ENCODE results near the gene MAZ. TPM values are rescaled to one million over a fixed set of nuclear protein-coding genes. Genes with fewer than 3 reads are reported as not detected.

Gene MAZ
- total and polyA plus RNA-seq, 2 of the 13 experiments (the other 11 are each of a cell fraction or from before 2014, with no cell fraction given): 203 to 277 TPM

DNA sequence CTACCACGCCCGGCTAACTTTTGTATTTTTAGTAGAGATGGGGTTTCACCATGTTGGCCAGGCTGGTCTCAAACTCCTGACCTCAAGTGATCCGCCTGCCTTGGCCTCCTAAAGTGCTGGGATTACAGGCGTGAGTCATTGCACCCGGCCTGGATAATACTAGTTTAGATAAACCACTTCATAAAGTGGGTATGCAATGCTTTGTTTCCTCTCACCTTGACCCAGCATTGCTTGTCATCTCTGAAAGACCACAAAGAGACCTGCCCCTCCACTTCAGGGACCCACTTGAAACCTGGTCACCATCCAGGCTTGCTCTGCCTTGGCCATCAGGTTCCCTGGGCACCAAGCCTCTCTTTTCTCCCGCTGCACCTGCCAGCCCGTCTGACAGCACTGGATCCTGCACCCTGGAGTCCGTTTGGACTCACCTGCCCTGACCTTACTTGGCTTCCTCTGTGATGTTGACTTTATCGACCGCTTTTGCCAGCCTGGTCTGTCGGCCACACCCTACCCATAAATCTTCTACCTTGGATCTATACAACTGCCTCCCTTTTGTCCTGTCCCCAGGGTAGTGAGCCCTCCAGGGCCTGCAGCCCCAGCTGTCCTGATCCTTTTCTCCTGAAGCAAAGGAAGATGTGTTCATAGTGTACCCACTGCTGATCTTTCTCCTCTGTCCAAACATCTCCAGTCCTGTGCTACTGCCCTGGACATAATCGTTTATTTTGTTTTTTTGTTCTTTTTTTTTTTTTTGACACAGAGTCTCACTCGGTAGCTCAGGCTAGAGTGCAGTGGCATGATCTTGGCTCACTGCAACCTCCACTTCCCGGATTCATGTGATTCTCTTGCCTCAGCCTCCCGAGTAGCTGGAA, 40.9 kb upstream of the MAZ start (continued):
- TF ChIP-seq FIP1L1 (IDR thresholded peaks at IDR 0.05; ENCODE audit: borderline replicate concordance, insufficient read depth, low read depth, low read length) (no peak), ZNF841 (CRISPR knock-in tag; IDR thresholded peaks at IDR 0.05; ENCODE audit: borderline replicate concordance) (no peak), SMARCE1 (IDR thresholded peaks at IDR 0.05; ENCODE audit: borderline replicate concordance) (peak; percentile 40; the same call in 1 of the 2 replicates), SALL1 (CRISPR knock-in tag; IDR thresholded peaks at IDR 0.05) (peak; percentile 99), TAF15 (IDR thresholded peaks at IDR 0.05; ENCODE audit: low read depth, low read length, poor library complexity, severe bottlenecking) (no peak), POLR2A (IDR thresholded peaks at IDR 0.05; ENCODE audit: insufficient read depth in 1 of 2, low read depth in 2 of 2, low read length in 2 of 2) (no peak), ERF (CRISPR knock-in tag; IDR thresholded peaks at IDR 0.05) (peak; percentile 96), MED1 (CRISPR knock-in tag; IDR thresholded peaks at IDR 0.05) (peak; percentile 97), ZNF292 (CRISPR knock-in tag; IDR thresholded peaks at IDR 0.05; ENCODE audit: borderline replicate concordance, low read depth) (peak; percentile 98), KMT2A (CRISPR knock-in tag; IDR thresholded peaks at IDR 0.05) (no peak), ZFAT (CRISPR knock-in tag; conservative IDR thresholded peaks at IDR 0.05) (no peak), NFE2L2 (IDR thresholded peaks at IDR 0.05; ENCODE audit: low read length) (peak; percentile 13; the same call in 1 of the 2 replicates), HOXA5 (CRISPR knock-in tag; IDR thresholded peaks at IDR 0.05) (peak; percentile 100), GFI1 (CRISPR knock-in tag; IDR thresholded peaks at IDR 0.05; ENCODE audit: borderline replicate concordance) (peak; percentile 90), ZNF282 (IDR thresholded peaks at IDR 0.05; ENCODE audit: partially characterized antibody) (no peak), TBX3 (IDR thresholded peaks at IDR 0.05; ENCODE audit: borderline replicate concordance) (peak; percentile 66)
- TF ChIP-seq, protein P1, sequence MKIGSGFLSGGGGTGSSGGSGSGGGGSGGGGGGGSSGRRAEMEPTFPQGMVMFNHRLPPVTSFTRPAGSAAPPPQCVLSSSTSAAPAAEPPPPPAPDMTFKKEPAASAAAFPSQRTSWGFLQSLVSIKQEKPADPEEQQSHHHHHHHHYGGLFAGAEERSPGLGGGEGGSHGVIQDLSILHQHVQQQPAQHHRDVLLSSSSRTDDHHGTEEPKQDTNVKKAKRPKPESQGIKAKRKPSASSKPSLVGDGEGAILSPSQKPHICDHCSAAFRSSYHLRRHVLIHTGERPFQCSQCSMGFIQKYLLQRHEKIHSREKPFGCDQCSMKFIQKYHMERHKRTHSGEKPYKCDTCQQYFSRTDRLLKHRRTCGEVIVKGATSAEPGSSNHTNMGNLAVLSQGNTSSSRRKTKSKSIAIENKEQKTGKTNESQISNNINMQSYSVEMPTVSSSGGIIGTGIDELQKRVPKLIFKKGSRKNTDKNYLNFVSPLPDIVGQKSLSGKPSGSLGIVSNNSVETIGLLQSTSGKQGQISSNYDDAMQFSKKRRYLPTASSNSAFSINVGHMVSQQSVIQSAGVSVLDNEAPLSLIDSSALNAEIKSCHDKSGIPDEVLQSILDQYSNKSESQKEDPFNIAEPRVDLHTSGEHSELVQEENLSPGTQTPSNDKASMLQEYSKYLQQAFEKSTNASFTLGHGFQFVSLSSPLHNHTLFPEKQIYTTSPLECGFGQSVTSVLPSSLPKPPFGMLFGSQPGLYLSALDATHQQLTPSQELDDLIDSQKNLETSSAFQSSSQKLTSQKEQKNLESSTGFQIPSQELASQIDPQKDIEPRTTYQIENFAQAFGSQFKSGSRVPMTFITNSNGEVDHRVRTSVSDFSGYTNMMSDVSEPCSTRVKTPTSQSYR (CRISPR knock-in tag; IDR thresholded peaks at IDR 0.05; ENCODE audit: borderline replicate concordance): peak; percentile 45; the same call in 1 of the 2 replicates
- TF ChIP-seq, protein P2, sequence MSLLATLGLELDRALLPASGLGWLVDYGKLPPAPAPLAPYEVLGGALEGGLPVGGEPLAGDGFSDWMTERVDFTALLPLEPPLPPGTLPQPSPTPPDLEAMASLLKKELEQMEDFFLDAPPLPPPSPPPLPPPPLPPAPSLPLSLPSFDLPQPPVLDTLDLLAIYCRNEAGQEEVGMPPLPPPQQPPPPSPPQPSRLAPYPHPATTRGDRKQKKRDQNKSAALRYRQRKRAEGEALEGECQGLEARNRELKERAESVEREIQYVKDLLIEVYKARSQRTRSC (CRISPR knock-in tag; IDR thresholded peaks at IDR 0.05; ENCODE audit: low read depth): no peak
- TF ChIP-seq, protein P3, sequence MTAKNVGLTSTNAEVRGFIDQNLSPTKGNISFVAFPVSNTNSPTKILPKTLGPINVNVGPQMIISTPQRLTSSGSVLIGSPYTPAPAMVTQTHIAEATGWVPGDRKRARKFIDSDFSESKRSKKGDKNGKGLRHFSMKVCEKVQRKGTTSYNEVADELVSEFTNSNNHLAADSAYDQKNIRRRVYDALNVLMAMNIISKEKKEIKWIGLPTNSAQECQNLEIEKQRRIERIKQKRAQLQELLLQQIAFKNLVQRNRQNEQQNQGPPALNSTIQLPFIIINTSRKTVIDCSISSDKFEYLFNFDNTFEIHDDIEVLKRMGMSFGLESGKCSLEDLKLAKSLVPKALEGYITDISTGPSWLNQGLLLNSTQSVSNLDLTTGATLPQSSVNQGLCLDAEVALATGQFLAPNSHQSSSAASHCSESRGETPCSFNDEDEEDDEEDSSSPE (CRISPR knock-in tag; IDR thresholded peaks at IDR 0.05): peak; percentile 59; the same call in 1 of the 2 replicates
- TF ChIP-seq, protein P4, sequence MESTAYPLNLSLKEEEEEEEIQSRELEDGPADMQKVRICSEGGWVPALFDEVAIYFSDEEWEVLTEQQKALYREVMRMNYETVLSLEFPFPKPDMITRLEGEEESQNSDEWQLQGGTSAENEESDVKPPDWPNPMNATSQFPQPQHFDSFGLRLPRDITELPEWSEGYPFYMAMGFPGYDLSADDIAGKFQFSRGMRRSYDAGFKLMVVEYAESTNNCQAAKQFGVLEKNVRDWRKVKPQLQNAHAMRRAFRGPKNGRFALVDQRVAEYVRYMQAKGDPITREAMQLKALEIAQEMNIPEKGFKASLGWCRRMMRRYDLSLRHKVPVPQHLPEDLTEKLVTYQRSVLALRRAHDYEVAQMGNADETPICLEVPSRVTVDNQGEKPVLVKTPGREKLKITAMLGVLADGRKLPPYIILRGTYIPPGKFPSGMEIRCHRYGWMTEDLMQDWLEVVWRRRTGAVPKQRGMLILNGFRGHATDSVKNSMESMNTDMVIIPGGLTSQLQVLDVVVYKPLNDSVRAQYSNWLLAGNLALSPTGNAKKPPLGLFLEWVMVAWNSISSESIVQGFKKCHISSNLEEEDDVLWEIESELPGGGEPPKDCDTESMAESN (CRISPR knock-in tag; conservative IDR thresholded peaks at IDR 0.05): peak; percentile 96
- TF ChIP-seq, protein P5, sequence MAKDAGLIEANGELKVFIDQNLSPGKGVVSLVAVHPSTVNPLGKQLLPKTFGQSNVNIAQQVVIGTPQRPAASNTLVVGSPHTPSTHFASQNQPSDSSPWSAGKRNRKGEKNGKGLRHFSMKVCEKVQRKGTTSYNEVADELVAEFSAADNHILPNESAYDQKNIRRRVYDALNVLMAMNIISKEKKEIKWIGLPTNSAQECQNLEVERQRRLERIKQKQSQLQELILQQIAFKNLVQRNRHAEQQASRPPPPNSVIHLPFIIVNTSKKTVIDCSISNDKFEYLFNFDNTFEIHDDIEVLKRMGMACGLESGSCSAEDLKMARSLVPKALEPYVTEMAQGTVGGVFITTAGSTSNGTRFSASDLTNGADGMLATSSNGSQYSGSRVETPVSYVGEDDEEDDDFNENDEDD (CRISPR knock-in tag; IDR thresholded peaks at IDR 0.05; ENCODE audit: borderline replicate concordance): peak; percentile 64; the same call in 1 of the 2 replicates

Data from HepG2 (cell line).